Measurements from ENCODE around the gene BAD.
A peak's percentile ranks its signal among the peaks of the same experiment; 100 is the strongest.

- peak; percentile 96 for TF ChIP-seq POLR2A (IDR thresholded peaks at IDR 0.05)
- no peak for TF ChIP-seq CTCF (IDR thresholded peaks at IDR 0.05)
These were observed 43.8 kb downstream of the BAD start, which contains the start of gene FKBP2 for GRCh38 chr11:64240435-64241240.

Measured in right lobe of liver (tissue), 4 donors.